Measurements from ENCODE around the gene TIGD7.
"Not testable (repeated sequence)": the region's sequence is repeated elsewhere in the genome, so short reads cannot be mapped to it uniquely, and the experiment has no call there.

- not testable (repeated sequence) for TF ChIP-seq EZH2 (IDR thresholded peaks at IDR 0.05); POLR2AphosphoS5 (IDR thresholded peaks at IDR 0.05; ENCODE audit: borderline replicate concordance, low read depth, low read length)
These were observed 33.9 kb downstream of the TIGD7 start for GRCh38 chr16:3271281-3271680.

All from SK-N-MC (cell line).